Smooth muscle cell of the brain vasculature (primary cell): Measurements from ENCODE around the gene B4GALNT1.
"Not testable (repeated sequence)": the region's sequence is repeated elsewhere in the genome, so short reads cannot be mapped to it uniquely, and the experiment has no call there.

ENCODE experiments used
- DNase-seq: peaks from one replicate; pipeline ENCODE4 v3.0.0-alpha.2; 2012; ENCODE audit warnings: low read depth, low spot score

B4GALNT1 gene

GRCh38 chr12:57632958-57633840 is at the start of gene B4GALNT1:
TSS of gene B4GALNT1 (minus strand) at chr12:57633201. CDS start at chr12:57632132, 1,069 bp downstream.
- no peak for DNase-seq

GRCh38 chr12:57679697-57680096 is 46.7 kb upstream of the B4GALNT1 start:
- DNase-seq, result no peak

GRCh38 chr12:57677947-57678346 is 44.9 kb upstream of the B4GALNT1 start:
- not testable (repeated sequence) for DNase-seq

- DNase-seq, result no peak
Observed at GRCh38 chr12:57674691-57675090, 41.7 kb upstream of the B4GALNT1 start.

GRCh38 chr12:57672801-57673200 is 39.8 kb upstream of the B4GALNT1 start:
- DNase-seq, result no peak

GRCh38 chr12:57671811-57672210 is 38.8 kb upstream of the B4GALNT1 start:
- DNase-seq, result not testable (repeated sequence)

GRCh38 chr12:57669691-57670090 is 36.7 kb upstream of the B4GALNT1 start:
- not testable (repeated sequence) for DNase-seq

- no peak for DNase-seq
Observed at GRCh38 chr12:57666897-57667296, 33.9 kb upstream of the B4GALNT1 start.

GRCh38 chr12:57665066-57665820 is 32.2 kb upstream of the B4GALNT1 start:
- DNase-seq, result not testable (repeated sequence)

- DNase-seq, result no peak
Observed at GRCh38 chr12:57661376-57661775, 28.4 kb upstream of the B4GALNT1 start.

- no peak for DNase-seq
Observed at GRCh38 chr12:57658890-57659289, 25.9 kb upstream of the B4GALNT1 start.

- no peak for DNase-seq
Observed at GRCh38 chr12:57657744-57658143, 24.7 kb upstream of the B4GALNT1 start.

GRCh38 chr12:57656408-57656807 is 23.4 kb upstream of the B4GALNT1 start:
- not testable (repeated sequence) for DNase-seq

- no peak for DNase-seq
Observed at GRCh38 chr12:57655541-57656240, 22.7 kb upstream of the B4GALNT1 start.

- no peak for DNase-seq
Observed at GRCh38 chr12:57654042-57654441, 21.0 kb upstream of the B4GALNT1 start.

- DNase-seq, result not testable (repeated sequence)
Observed at GRCh38 chr12:57646659-57647049, 13.7 kb upstream of the B4GALNT1 start.

- not testable (repeated sequence) for DNase-seq
Observed at GRCh38 chr12:57645990-57646658, 13.1 kb upstream of the B4GALNT1 start.

- no peak for DNase-seq
Observed at GRCh38 chr12:57641699-57642442, 8.9 kb upstream of the B4GALNT1 start.

GRCh38 chr12:57640175-57641042 is 7.4 kb upstream of the B4GALNT1 start:
- no peak for DNase-seq

GRCh38 chr12:57638096-57638495 is 5.1 kb upstream of the B4GALNT1 start:
- no peak for DNase-seq
